Neural cell (in vitro differentiated cells): ENCODE data around the gene TTC23L. TPM values are rescaled to one million over a fixed set of nuclear protein-coding genes. Genes with fewer than 3 reads are reported as not detected.

Experiments
- H2AFZ ChIP-seq: fragments of 200-600, 300-800 bp; sonication (generic), shearing (Covaris generic); 2 replicates; pipeline ENCODE4 v1.6.0; 2014; ENCODE audit warnings: low read depth, mild to moderate bottlenecking, antibody characterized with exemption, low read length, moderate library complexity
- H3F3A ChIP-seq: fragments of 200-600 bp; shearing (Covaris generic); 2 replicates; pipeline ENCODE4 v1.6.1; 2016; ENCODE audit warnings: mild to moderate bottlenecking, moderate library complexity, mixed read lengths, antibody characterized with exemption, low read length; ENCODE audit not compliant: insufficient read depth, poor library complexity, severe bottlenecking
- H3K27ac ChIP-seq: fragments of 200-600, 300-800 bp; sonication (generic), shearing (Covaris generic); 2 replicates; pipeline ENCODE4 v1.5.1; 2014; ENCODE audit warnings: mild to moderate bottlenecking, low read length, moderate library complexity
- H3K27me3 ChIP-seq: fragments of 300-800, 200-600 bp; sonication (generic), shearing (Covaris generic); 2 replicates; pipeline ENCODE4 v1.6.0; 2014; ENCODE audit warnings: mild to moderate bottlenecking, low read depth, low read length, moderate library complexity; ENCODE audit not compliant: insufficient read depth
- H3K36me3 ChIP-seq: fragments of 300-800, 200-600 bp; sonication (generic), shearing (Covaris generic); 2 replicates; pipeline ENCODE4 v1.5.1; 2014; ENCODE audit warnings: mild to moderate bottlenecking, antibody characterized with exemption, low read length, moderate library complexity; ENCODE audit not compliant: insufficient read depth
- H3K4me2 ChIP-seq: fragments of 300-800, 200-600 bp; sonication (generic), shearing (Covaris generic); 2 replicates; pipeline ENCODE4 v1.6.0; 2014; ENCODE audit warnings: mild to moderate bottlenecking, low read length
- H3K4me3 ChIP-seq: fragments of 300-800, 200-600 bp; sonication (generic), shearing (Covaris generic); 2 replicates; pipeline ENCODE4 v1.5.1; 2014; ENCODE audit warnings: mild to moderate bottlenecking, low read length, moderate library complexity
- H3K79me2 ChIP-seq: fragments of 200-600 bp; shearing (Covaris generic); replicated peaks from 2 replicates; pipeline ENCODE4 v1.6.0; 2014; ENCODE audit warnings: mild to moderate bottlenecking, low read length, moderate library complexity; ENCODE audit not compliant: insufficient read depth
- H3K9ac ChIP-seq: fragments of 300-800, 200-600 bp; sonication (generic), shearing (Covaris generic); 2 replicates; pipeline ENCODE4 v1.6.1; 2016; ENCODE audit warnings: mild to moderate bottlenecking, low read length, mixed read lengths
- H3K9me2 ChIP-seq: fragments of 200-600 bp; shearing (Covaris generic); 2 replicates; pipeline ENCODE4 v1.6.1; 2016; ENCODE audit warnings: mild to moderate bottlenecking, low read length, mixed read lengths; ENCODE audit not compliant: insufficient read depth
- H3K9me3 ChIP-seq: fragments of 200-600, 300-800 bp; sonication (generic), shearing (Covaris generic); 2 replicates; pipeline ENCODE4 v1.6.1; 2016; ENCODE audit warnings: mild to moderate bottlenecking, mixed run types, low read length, moderate library complexity, mixed read lengths
- H4K20me1 ChIP-seq: fragments of 200-600 bp; shearing (Covaris generic); 2 replicates; pipeline ENCODE4 v1.6.1; 2016; ENCODE audit warnings: mild to moderate bottlenecking, mixed run types; ENCODE audit not compliant: insufficient read depth
- CTCF ChIP-seq: fragments of 450-650 bp; IDR thresholded peaks from 2 replicates; pipeline ENCODE4 v1.5.1; 2014; ENCODE audit warnings: antibody characterized with exemption, mild to moderate bottlenecking, moderate library complexity; ENCODE audit not compliant: poor library complexity, severe bottlenecking
- EP300 ChIP-seq: fragments of 450-650 bp; conservative IDR thresholded peaks from 2 replicates; pipeline ENCODE4 v1.6.1; 2014; ENCODE audit warnings: antibody characterized with exemption, mild to moderate bottlenecking, moderate library complexity; ENCODE audit not compliant: poor library complexity, severe bottlenecking
- POLR2AphosphoS5 ChIP-seq: IDR thresholded peaks from 2 replicates; pipeline ENCODE4 v1.6.1; 2012
- RAD21 ChIP-seq: fragments of 450-650 bp; conservative IDR thresholded peaks from 2 replicates; pipeline ENCODE4 v1.6.1; 2014; ENCODE audit warnings: antibody characterized with exemption, mild to moderate bottlenecking, moderate library complexity
- REST ChIP-seq: IDR thresholded peaks from 2 replicates; pipeline ENCODE4 v1.6.1; 2012; ENCODE audit warnings: borderline replicate concordance
- SMC3 ChIP-seq: fragments of 450-650 bp; conservative IDR thresholded peaks from 2 replicates; pipeline ENCODE4 v1.6.1; 2014; ENCODE audit warnings: antibody characterized with exemption, mild to moderate bottlenecking, moderate library complexity; ENCODE audit not compliant: poor library complexity
- TAF1 ChIP-seq: IDR thresholded peaks from 2 replicates; pipeline ENCODE4 v1.6.1; 2012; ENCODE audit warnings: low read depth
- polyA plus RNA-seq: library from polyadenylated mRNA; depleted of rRNA; stranded (reverse); fragments of >200 nt; gene quantifications from 2 replicates; pipeline ENCODE4 v1.2.3, GENCODE V29; 2014

TTC23L gene
- polyA plus RNA-seq, 1 donor from 2014 or later = 8.3 TPM

GRCh38 chr5:34886392-34887119 is 47.6 kb downstream of the TTC23L start:
- Histone ChIP-seq H3K4me3 (no peak overlapping the region), H3F3A (no peaks in the 10 kb centered on the region), H3K27ac (no peak overlapping the region), H3K27me3 (no peaks in the 10 kb centered on the region), H3K36me3 (no peaks in the 10 kb centered on the region), H3K9me3 (no peaks in the 10 kb centered on the region), H4K20me1 (no peaks in the 10 kb centered on the region), H3K9ac (no peak overlapping the region), H3K9me2 (no peaks in the 10 kb centered on the region), H3K4me2 (no peak overlapping the region), H3K79me2 (no peaks in the 10 kb centered on the region), H2AFZ (no peak overlapping the region)
- TF ChIP-seq TAF1 (no peak), SMC3 (no peak), CTCF (no peak), RAD21 (no peak), EP300 (no peak), POLR2AphosphoS5 (no peak), REST (no peak)

- no peak for TF ChIP-seq CTCF
- TF ChIP-seq REST = no peak
- TF ChIP-seq SMC3 = no peak
- no peak for TF ChIP-seq RAD21
- TF ChIP-seq EP300 = no peak
- no peak for TF ChIP-seq TAF1
- Histone ChIP-seq H3F3A (no peaks in the 10 kb centered on the region), H3K27ac (no peak overlapping the region)
These were observed 50.4 kb downstream of the TTC23L start for GRCh38 chr5:34889394-34889793.

More at GRCh38 chr5:34889394-34889793, 50.4 kb downstream of the TTC23L start:
- Histone ChIP-seq H3K9ac (no peak overlapping the region), H3K4me2 (no peak overlapping the region), H3K4me3 (no peak overlapping the region), H2AFZ (no peak overlapping the region), H3K79me2 (no peaks in the 10 kb centered on the region), H3K27me3 (no peaks in the 10 kb centered on the region), H3K36me3 (no peaks in the 10 kb centered on the region), H3K9me2 (no peaks in the 10 kb centered on the region), H3K9me3 (no peaks in the 10 kb centered on the region), H4K20me1 (no peaks in the 10 kb centered on the region)
